HepG2 (cell line): Measurements from ENCODE around the gene RBM18. TPM values are rescaled to one million over a fixed set of nuclear protein-coding genes. Genes with fewer than 3 reads are reported as not detected.

Source experiments
- HMG20A ChIP-seq: IDR thresholded peaks from 2 replicates; pipeline ENCODE4 v1.6.1; 2016; ENCODE audit warnings: borderline replicate concordance
- HNF4A ChIP-seq: sonication (generic); formaldehyde crosslinking; IDR thresholded peaks from 2 replicates; pipeline ENCODE4 v1.4.0; 2020; ENCODE audit warnings: missing genetic modification reagents
- HNRNPUL1 ChIP-seq: fragments of 200-400 bp; formaldehyde crosslinking; IDR thresholded peaks from 2 replicates; pipeline ENCODE4 v1.6.1; 2017; ENCODE audit warnings: low read depth, mild to moderate bottlenecking, low read length, moderate library complexity
- HOXA9 ChIP-seq: sonication (generic); formaldehyde crosslinking; IDR thresholded peaks from 2 replicates; pipeline ENCODE4 v1.8.1; 2022; ENCODE audit warnings: missing genetic modification reagents, mild to moderate bottlenecking, moderate library complexity, borderline replicate concordance
- IRF2 ChIP-seq: IDR thresholded peaks from 2 replicates; pipeline ENCODE4 v1.6.1; 2018; ENCODE audit warnings: missing genetic modification reagents, missing compliant biosample characterization
- KLF9 ChIP-seq: IDR thresholded peaks from 2 replicates; pipeline ENCODE4 v1.6.1; 2016; ENCODE audit warnings: low read depth
- MIER3 ChIP-seq: IDR thresholded peaks from 2 replicates; pipeline ENCODE4 v1.6.1; 2016; ENCODE audit warnings: missing compliant biosample characterization, borderline replicate concordance
- MXD1 ChIP-seq: sonication (generic); formaldehyde crosslinking; IDR thresholded peaks from 2 replicates; pipeline ENCODE4 v1.4.0; 2020; ENCODE audit warnings: mild to moderate bottlenecking, missing genetic modification reagents
- NCOA5 ChIP-seq: sonication (generic); formaldehyde crosslinking; IDR thresholded peaks from 2 replicates; pipeline ENCODE4 v1.4.0; 2020; ENCODE audit warnings: missing genetic modification reagents
- NFE2L1 ChIP-seq: sonication (generic); formaldehyde crosslinking; IDR thresholded peaks from 2 replicates; pipeline ENCODE4 v1.4.0; 2020; ENCODE audit warnings: missing genetic modification reagents, mild to moderate bottlenecking, borderline replicate concordance
- NFYB ChIP-seq: sonication (generic); formaldehyde crosslinking; IDR thresholded peaks from 2 replicates; pipeline ENCODE4 v1.4.0; 2020; ENCODE audit warnings: missing genetic modification reagents
- SALL1 ChIP-seq: sonication (generic); formaldehyde crosslinking; IDR thresholded peaks from 2 replicates; pipeline ENCODE4 v1.8.0; 2022; ENCODE audit warnings: mild to moderate bottlenecking, missing genetic modification reagents
- SYNCRIP ChIP-seq: fragments of 200-400 bp; formaldehyde crosslinking; IDR thresholded peaks from 2 replicates; pipeline ENCODE4 v1.6.1; 2018; ENCODE audit warnings: mild to moderate bottlenecking, low read depth, low read length; ENCODE audit not compliant: insufficient read depth
- TOPORS ChIP-seq: sonication (generic); formaldehyde crosslinking; IDR thresholded peaks from 2 replicates; pipeline ENCODE4 v1.8.0; 2023; ENCODE audit warnings: mild to moderate bottlenecking, missing genetic modification reagents
- ZBTB20 ChIP-seq: sonication (generic); formaldehyde crosslinking; IDR thresholded peaks from 2 replicates; pipeline ENCODE4 v1.8.1; 2023; ENCODE audit warnings: missing genetic modification reagents, low read depth, mild to moderate bottlenecking, borderline replicate concordance
- ZFAT ChIP-seq: sonication (generic); formaldehyde crosslinking; conservative IDR thresholded peaks from 2 replicates; pipeline ENCODE4 v1.8.1; 2023; ENCODE audit warnings: missing genetic modification reagents, inconsistent platforms
- ZNF326 ChIP-seq: sonication (generic); formaldehyde crosslinking; IDR thresholded peaks from 2 replicates; pipeline ENCODE4 v1.4.0; 2020; ENCODE audit warnings: missing genetic modification reagents, borderline replicate concordance
- ZNF441 ChIP-seq: sonication (generic); formaldehyde crosslinking; IDR thresholded peaks from 2 replicates; pipeline ENCODE4 v1.7.0; 2021; ENCODE audit warnings: missing genetic modification reagents, borderline replicate concordance
- ZNF460 ChIP-seq: sonication (generic); formaldehyde crosslinking; IDR thresholded peaks from 2 replicates; pipeline ENCODE4 v1.5.1; 2020; ENCODE audit warnings: missing genetic modification reagents, mild to moderate bottlenecking, borderline replicate concordance
- ZNF564 ChIP-seq: sonication (generic); formaldehyde crosslinking; IDR thresholded peaks from 2 replicates; pipeline ENCODE4 v1.8.1; 2023; ENCODE audit warnings: mild to moderate bottlenecking, missing genetic modification reagents
- ZNF670 ChIP-seq: sonication (generic); formaldehyde crosslinking; IDR thresholded peaks from 2 replicates; pipeline ENCODE4 v1.8.0; 2022; ENCODE audit warnings: mild to moderate bottlenecking, missing genetic modification reagents, borderline replicate concordance
- ZNF781 ChIP-seq: sonication (generic); formaldehyde crosslinking; IDR thresholded peaks from 2 replicates; pipeline ENCODE4 v1.5.1; 2020; ENCODE audit warnings: borderline replicate concordance, mild to moderate bottlenecking, missing genetic modification reagents; ENCODE audit errors: not compliant biosample characterization
- polyA plus RNA-seq, 8 experiments: library from polyadenylated mRNA; depleted of rRNA in 3 of 8; stranded (reverse) in 7 of 8; unstranded in 1 of 8; fragments of >200 nt; fragmentation: Illumina TruSeq in 4 of 8; extraction: Trizol in 4 of 8; gene quantifications; 2 replicates each; pipeline versions ENCODE4 v1.2.1 to v1.2.3, GENCODE V29; 2011 to 2016; ENCODE audit warnings: low read depth in 4 of 8, missing spikeins in 1 of 8, mixed read lengths in 1 of 8; ENCODE audit not compliant: insufficient read depth in 1 of 8
- total RNA-seq, 5 experiments: library from RNA; depleted of rRNA; stranded (reverse); fragments of >200 nt; fragmentation: Illumina TruSeq; extraction: Trizol; gene quantifications; 2 replicates each; pipeline ENCODE4 v1.2.3, GENCODE V29; 2016; ENCODE audit warnings: low read depth in 1 of 5
- TF ChIP-seq, protein P1 (sequence below): sonication (generic); formaldehyde crosslinking; IDR thresholded peaks from 2 replicates; pipeline ENCODE4 v1.5.0; 2020; ENCODE audit warnings: mild to moderate bottlenecking, missing genetic modification reagents
- TF ChIP-seq, protein P2 (sequence below): sonication (generic); formaldehyde crosslinking; IDR thresholded peaks from 2 replicates; pipeline ENCODE4 v1.4.0; 2020; ENCODE audit warnings: missing genetic modification reagents, mild to moderate bottlenecking, borderline replicate concordance
- TF ChIP-seq, protein P3 (sequence below): IDR thresholded peaks from 2 replicates; pipeline ENCODE4 v1.6.1; 2016; ENCODE audit warnings: missing genetic modification reagents, missing compliant biosample characterization
- TF ChIP-seq, protein P4 (sequence below): sonication (generic); formaldehyde crosslinking; IDR thresholded peaks from 2 replicates; pipeline ENCODE4 v1.5.0; 2020; ENCODE audit warnings: missing genetic modification reagents

RBM18 gene
- total and polyA plus RNA-seq, 2 of the 13 experiments (the other 11 are each of a cell fraction or from before 2014, with no cell fraction given) = 12.6 to 16.6 TPM

GRCh38 chr9:122213589-122214413 lies 50.8 kb downstream of the RBM18 start (continued):
- TF ChIP-seq HNF4A (no peak), SYNCRIP (no peak), KLF9 (CRISPR knock-in tag) (no peak), SALL1 (CRISPR knock-in tag) (peak; percentile 45; the same call in 1 of the 2 replicates), MIER3 (CRISPR knock-in tag) (no peak), ZNF670 (no peak), ZFAT (CRISPR knock-in tag) (no peak), ZNF460 (CRISPR knock-in tag) (no peak), ZNF781 (CRISPR knock-in tag) (no peak), ZBTB20 (CRISPR knock-in tag) (no peak), ZNF564 (CRISPR knock-in tag) (0 out of 2 replicates have a peak, but pooled peaks have one; percentile 56), IRF2 (CRISPR knock-in tag) (no peak), NFYB (CRISPR knock-in tag) (peak; percentile 52; the same call in 1 of the 2 replicates), MXD1 (peak; percentile 68; the same call in 1 of the 2 replicates), ZNF441 (CRISPR knock-in tag) (peak; percentile 48), HOXA9 (CRISPR knock-in tag) (no peak), NFE2L1 (CRISPR knock-in tag) (no peak), TOPORS (CRISPR knock-in tag) (no peak), NCOA5 (CRISPR knock-in tag) (no peak), HMG20A (no peak), ZNF326 (CRISPR knock-in tag) (no peak), HNRNPUL1 (no peak)
- TF ChIP-seq, protein P1, sequence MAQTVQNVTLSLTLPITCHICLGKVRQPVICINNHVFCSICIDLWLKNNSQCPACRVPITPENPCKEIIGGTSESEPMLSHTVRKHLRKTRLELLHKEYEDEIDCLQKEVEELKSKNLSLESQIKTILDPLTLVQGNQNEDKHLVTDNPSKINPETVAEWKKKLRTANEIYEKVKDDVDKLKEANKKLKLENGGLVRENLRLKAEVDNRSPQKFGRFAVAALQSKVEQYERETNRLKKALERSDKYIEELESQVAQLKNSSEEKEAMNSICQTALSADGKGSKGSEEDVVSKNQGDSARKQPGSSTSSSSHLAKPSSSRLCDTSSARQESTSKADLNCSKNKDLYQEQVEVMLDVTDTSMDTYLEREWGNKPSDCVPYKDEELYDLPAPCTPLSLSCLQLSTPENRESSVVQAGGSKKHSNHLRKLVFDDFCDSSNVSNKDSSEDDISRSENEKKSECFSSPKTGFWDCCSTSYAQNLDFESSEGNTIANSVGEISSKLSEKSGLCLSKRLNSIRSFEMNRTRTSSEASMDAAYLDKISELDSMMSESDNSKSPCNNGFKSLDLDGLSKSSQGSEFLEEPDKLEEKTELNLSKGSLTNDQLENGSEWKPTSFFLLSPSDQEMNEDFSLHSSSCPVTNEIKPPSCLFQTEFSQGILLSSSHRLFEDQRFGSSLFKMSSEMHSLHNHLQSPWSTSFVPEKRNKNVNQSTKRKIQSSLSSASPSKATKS (CRISPR knock-in tag) = no peak
- TF ChIP-seq, protein P2, sequence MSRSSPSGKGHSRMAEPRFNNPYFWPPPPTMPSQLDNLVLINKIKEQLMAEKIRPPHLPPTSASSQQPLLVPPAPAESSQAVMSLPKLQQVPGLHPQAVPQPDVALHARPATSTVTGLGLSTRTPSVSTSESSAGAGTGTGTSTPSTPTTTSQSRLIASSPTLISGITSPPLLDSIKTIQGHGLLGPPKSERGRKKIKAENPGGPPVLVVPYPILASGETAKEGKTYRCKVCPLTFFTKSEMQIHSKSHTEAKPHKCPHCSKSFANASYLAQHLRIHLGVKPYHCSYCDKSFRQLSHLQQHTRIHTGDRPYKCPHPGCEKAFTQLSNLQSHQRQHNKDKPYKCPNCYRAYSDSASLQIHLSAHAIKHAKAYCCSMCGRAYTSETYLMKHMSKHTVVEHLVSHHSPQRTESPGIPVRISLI (CRISPR knock-in tag) = no peak
- TF ChIP-seq, protein P3, sequence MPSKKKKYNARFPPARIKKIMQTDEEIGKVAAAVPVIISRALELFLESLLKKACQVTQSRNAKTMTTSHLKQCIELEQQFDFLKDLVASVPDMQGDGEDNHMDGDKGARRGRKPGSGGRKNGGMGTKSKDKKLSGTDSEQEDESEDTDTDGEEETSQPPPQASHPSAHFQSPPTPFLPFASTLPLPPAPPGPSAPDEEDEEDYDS (CRISPR knock-in tag) = peak; percentile 70
- TF ChIP-seq, protein P4, sequence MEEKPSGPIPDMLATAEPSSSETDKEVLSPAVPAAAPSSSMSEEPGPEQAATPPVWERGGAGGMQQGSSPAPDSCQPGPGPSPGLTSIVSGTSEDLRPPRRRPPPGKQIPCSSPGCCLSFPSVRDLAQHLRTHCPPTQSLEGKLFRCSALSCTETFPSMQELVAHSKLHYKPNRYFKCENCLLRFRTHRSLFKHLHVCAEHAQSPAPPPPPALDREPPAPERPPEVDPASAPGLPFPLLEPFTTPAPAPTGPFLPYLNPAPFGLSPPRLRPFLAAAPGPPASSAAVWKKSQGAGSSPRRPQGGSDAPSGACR (CRISPR knock-in tag) = no peak
